Fibroblast of mammary gland (primary cell): Measurements from ENCODE around the gene SAMD10.

Source experiments
- DNase-seq: peaks from one replicate; pipeline ENCODE4 v3.0.0-alpha.2; 2010; ENCODE audit warnings: low read depth
- H3K4me3 ChIP-seq: 2 replicates; pipeline ENCODE4 v1.5.1; 2011; ENCODE audit warnings: low read depth, mild to moderate bottlenecking, low read length, moderate library complexity; ENCODE audit not compliant: control insufficient read depth
- CTCF ChIP-seq: conservative IDR thresholded peaks from 2 replicates; pipeline ENCODE4 v1.5.1; 2011; ENCODE audit warnings: low read depth, low read length, inconsistent platforms; ENCODE audit not compliant: control insufficient read depth, insufficient read depth

SAMD10 gene

GRCh38 chr20:63968136-63968927 lies 11.1 kb downstream of the SAMD10 start:
- H3K4me3 ChIP-seq: peak overlapping the region; percentile 57
- no peak for TF ChIP-seq CTCF

GRCh38 chr20:63967330-63968135 lies 11.9 kb downstream of the SAMD10 start:
- no peak for TF ChIP-seq CTCF
- no peak overlapping the region for H3K4me3 ChIP-seq
- no peak for DNase-seq

More at GRCh38 chr20:63968136-63968927, 11.1 kb downstream of the SAMD10 start:
- DNase-seq: no peak

DNA sequence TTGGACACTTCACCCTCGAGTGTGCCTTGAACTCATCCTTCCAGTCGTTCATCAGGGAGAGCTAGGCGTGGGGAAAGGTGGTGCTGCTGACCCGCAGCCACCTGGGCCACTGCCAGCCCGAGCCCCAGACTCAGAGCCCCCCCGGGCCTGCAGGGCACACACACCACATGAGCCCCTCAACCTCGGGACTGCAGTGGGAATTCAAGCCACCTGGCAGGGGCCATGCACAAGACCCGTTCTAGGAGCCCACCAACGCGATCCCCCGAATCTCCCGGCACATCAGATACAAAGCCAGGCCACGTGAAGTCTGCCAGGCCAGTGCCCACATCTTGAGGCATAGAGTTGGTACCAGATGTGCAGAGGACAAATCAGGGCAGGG lies 12.5 kb downstream of the SAMD10 start:
- DNase-seq: no peak

DNA sequence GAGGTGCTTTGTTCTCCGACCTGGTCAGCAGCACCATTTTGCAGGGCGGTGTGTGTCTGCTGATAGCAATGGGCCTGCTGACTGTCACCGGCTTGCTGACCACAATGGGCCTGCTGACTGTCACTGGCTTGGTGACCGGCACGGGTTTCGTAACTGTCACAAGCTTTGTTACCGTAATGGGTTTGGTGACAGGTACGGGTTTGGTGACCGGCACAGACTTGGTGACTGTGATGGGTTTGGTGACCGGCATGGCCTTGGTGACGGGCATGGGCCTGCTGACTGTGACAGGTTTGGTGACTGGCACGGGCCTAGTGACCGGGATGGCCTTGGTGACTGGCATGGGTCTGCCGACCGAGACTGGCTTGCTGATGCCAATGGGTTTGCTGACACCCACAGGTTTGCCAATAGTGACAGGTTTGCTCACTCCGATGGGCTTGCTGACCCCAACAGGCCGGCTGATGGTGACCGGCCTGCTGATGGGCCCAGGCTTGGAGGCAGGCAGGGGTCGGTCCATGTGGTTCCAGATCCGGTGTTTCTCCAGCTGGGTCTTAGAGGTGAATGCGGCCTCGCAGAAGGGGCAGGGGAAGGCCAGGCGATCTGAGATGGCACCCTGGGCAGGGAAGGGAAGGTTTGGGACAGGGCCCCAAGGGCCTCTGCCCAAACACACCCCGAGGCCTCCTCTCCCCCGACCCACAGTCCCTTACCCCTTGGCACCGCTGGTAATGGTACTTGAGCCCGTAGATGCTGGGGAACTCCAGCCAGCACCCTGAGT lies 13.1 kb downstream of the SAMD10 start:
- no peak overlapping the region for H3K4me3 ChIP-seq
- TF ChIP-seq CTCF: no peak
- DNase-seq: no peak

More for the DNA sequence above, 12.5 kb downstream of the SAMD10 start:
- TF ChIP-seq CTCF: no peak
- H3K4me3 ChIP-seq: no peak overlapping the region

DNA sequence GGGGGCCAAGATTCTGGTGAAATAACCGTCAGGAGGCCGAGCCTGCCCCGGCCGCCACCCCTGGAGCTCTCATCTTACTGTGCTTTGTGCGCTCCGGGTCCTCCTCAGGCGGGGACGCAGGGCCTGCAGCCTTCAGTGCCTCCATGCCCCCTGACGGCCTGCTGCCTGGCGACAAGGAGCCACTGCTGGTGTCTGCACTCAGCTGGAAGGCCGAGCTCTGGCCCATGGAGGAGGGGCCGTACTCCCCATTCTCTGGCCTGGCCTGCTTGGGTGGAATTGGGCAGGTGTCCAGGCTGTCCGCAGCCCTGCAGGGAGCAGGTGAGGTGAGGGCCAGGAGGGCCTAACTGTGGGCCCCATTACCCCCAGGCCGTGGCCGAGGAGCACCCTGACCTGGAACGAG lies 15.0 kb downstream of the SAMD10 start:
- H3K4me3 ChIP-seq: no peak overlapping the region
- no peak for DNase-seq
- TF ChIP-seq CTCF: no peak

- DNase-seq: no peak
- no peak for TF ChIP-seq CTCF
- no peak overlapping the region for H3K4me3 ChIP-seq
Measured at GRCh38 chr20:63963784-63964301, 15.6 kb downstream of the SAMD10 start.
